Myocyte (in vitro differentiated cells): ENCODE data around the gene HNRNPH2. TPM values are rescaled to one million over a fixed set of nuclear protein-coding genes. Genes with fewer than 3 reads are reported as not detected.

ENCODE experiments used
- DNase-seq: peaks from one replicate; pipeline ENCODE4 v3.0.0-alpha.2; 2012; ENCODE audit warnings: low read depth
- total RNA-seq: library from RNA; depleted of rRNA; stranded (reverse); fragments of >200 nt; gene quantifications from 2 replicates; pipeline ENCODE4 v1.2.3, GENCODE V29; 2014

The HNRNPH2 gene
- total RNA-seq, 1 donor from 2014 or later, result 95.6 TPM

- DNase-seq, result no peak
These were observed 44.0 kb downstream of the HNRNPH2 start for GRCh38 chrX:101452056-101452455.

GRCh38 chrX:101460669-101461068, 52.6 kb downstream of the HNRNPH2 start:
- no peak for DNase-seq

- DNase-seq, result peak; percentile 55
These were observed 54.9 kb downstream of the HNRNPH2 start for GRCh38 chrX:101462892-101463291.

Other genes with a start within 250 kb of the HNRNPH2 start
- 7.5 and 14.9 TPM in 2 replicates for gene DRP2, start 188.4 kb upstream of the HNRNPH2 start, total RNA-seq
- 0.08 TPM in 1 of 2 replicates, not detected in the other for gene TAF7L, start 116.9 kb upstream of the HNRNPH2 start, total RNA-seq
- 10.7 and 13.8 TPM in 2 replicates for gene TIMM8A, start 59.5 kb upstream of the HNRNPH2 start, total RNA-seq
- not detected in 2 replicates for gene BTK, start 22.0 kb upstream of the HNRNPH2 start, total RNA-seq
- gene RPL36A, start 17.2 kb upstream of the HNRNPH2 start, total RNA-seq, result 815 and 1,644 TPM in 2 replicates
- 23.7 and 33.7 TPM in 2 replicates for gene GLA, start 297 bp upstream of the HNRNPH2 start, total RNA-seq
- 0.78 and 0.86 TPM in 2 replicates for gene ARMCX4, start 77.2 kb downstream of the HNRNPH2 start, total RNA-seq
- gene ARMCX1, start 142.3 kb downstream of the HNRNPH2 start, total RNA-seq, result 101 and 135 TPM in 2 replicates
- gene ARMCX6, start 209.8 kb downstream of the HNRNPH2 start, total RNA-seq, result 53.5 and 66.8 TPM in 2 replicates
- 97.5 and 116 TPM in 2 replicates for gene ARMCX3, start 214.9 kb downstream of the HNRNPH2 start, total RNA-seq